Cardiac atrium fibroblast (primary cell): ENCODE measurements around the gene SNAPC3. TPM values are rescaled to one million over a fixed set of nuclear protein-coding genes. Genes with fewer than 3 reads are reported as not detected.

Source experiments
- total RNA-seq: library from RNA; depleted of rRNA; stranded (reverse); fragments of >200 nt; gene quantifications from 2 replicates; pipeline ENCODE4 v1.2.3, GENCODE V29; 2015

SNAPC3 gene
- total RNA-seq: 26.0 and 33.2 TPM in 2 replicates

DNA sequence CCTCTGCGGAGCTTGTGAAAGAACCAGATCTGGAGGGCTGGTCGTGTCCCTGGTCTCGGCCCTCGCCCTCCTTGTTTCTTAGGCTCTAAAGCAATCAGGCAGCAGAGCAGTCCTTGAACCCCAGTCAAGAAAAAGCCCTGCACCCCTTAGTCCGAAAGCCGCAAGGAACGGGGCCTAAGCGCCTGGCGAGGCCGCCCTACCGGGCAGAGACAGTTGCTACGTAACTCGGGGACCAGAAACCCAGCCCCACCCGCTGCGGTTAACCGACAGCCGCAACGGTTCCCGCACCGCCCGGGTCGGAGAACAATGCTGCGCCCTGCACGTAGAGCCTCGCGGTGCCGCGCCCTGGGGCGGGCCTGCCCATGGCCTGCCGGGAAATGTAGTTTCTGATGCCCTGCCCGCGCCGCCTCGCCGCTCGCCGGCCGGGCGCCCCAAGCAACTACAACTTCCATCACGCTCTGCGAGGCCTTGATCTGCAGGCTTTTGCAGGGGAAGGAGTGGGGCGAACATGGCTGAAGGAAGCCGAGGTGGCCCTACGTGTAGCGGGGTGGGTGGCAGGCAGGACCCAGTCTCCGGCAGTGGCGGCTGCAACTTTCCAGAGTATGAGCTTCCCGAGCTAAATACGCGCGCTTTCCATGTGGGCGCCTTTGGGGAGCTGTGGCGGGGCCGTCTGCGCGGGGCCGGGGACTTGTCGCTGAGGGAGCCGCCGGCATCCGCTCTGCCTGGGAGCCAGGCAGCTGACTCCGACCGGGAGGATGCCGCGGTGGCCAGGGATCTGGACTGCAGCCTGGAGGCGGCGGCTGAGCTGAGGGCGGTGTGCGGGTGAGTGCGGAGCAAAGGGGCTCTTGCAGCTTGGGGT is at the start of gene SNAPC3:
Gene SNAPC3 (plus strand): TSS at position 505 of the 859 bp plus-strand sequence. CDS start 4 bp downstream, at position 509.

DNA sequence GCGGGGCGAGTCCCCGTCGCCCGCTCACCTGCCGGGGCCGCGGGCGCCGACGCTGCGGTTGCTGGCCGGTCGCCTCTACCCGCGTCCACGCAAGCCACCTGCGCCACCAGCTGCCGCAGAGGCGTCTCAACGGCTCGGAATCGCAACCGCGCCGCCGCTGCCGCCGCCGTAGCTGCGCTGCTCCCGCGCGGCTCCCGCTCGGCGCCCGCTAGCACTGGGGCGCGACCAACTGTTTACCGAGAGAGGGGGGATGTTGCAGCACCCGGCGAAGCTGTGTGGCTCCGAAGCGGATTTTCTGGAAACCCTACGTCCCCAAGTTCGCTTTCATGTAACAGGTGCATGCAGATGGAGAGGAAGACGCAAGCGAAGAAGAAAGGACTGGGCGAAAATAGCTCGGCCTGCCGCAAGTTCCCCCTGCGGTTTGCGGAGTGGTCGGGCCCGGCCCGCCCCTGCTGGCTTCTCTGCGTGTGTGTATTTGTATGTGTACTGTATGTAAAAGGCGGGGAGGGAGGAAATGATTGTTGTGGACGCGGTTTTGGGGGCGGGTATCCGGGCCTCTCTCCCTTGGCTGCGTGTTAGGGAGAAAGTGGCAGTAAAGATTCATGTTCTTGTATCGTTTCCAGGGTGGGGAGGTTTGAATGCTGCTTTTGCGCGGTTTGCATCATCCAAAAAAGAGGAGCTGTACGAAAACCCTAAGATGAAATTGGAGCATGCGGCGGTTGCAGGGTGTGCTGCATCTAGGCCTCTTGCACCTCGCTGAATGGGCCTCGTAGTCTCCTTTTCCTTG is 88.3 kb downstream of the SNAPC3 start, which contains the start of gene PSIP1:
Gene PSIP1 (minus strand): TSS at position 182 of the 787 bp plus-strand sequence. CDS start 782 bp downstream, outside the sequence.

Other genes starting within 250 kb of the SNAPC3 start
- 8.6 and 9.2 TPM in 2 replicates for gene TTC39B, start 115.7 kb upstream of the SNAPC3 start, total RNA-seq
- gene PSIP1, start 88.1 kb downstream of the SNAPC3 start, total RNA-seq: 11.8 and 14.6 TPM in 2 replicates
- gene CCDC171, start 130.2 kb downstream of the SNAPC3 start, total RNA-seq: 1.3 and 1.5 TPM in 2 replicates